NB4 (cell line): ENCODE measurements around the gene EPS8.

Source experiments
- POLR2A ChIP-seq: IDR thresholded peaks from 2 replicates; pipeline ENCODE4 v1.6.1; 2011; ENCODE audit warnings: mild to moderate bottlenecking; ENCODE audit not compliant: insufficient read length; ENCODE audit errors: extremely low read depth
- TF ChIP-seq, protein P1 (sequence below): IDR thresholded peaks from one replicate; pipeline ENCODE4 v1.5.1; 2012; ENCODE audit warnings: low read depth, low read length
- TF ChIP-seq, protein P2 (sequence below): IDR thresholded peaks from 2 replicates; pipeline ENCODE4 v1.6.1; 2011; ENCODE audit warnings: low read depth, low read length

DNA sequence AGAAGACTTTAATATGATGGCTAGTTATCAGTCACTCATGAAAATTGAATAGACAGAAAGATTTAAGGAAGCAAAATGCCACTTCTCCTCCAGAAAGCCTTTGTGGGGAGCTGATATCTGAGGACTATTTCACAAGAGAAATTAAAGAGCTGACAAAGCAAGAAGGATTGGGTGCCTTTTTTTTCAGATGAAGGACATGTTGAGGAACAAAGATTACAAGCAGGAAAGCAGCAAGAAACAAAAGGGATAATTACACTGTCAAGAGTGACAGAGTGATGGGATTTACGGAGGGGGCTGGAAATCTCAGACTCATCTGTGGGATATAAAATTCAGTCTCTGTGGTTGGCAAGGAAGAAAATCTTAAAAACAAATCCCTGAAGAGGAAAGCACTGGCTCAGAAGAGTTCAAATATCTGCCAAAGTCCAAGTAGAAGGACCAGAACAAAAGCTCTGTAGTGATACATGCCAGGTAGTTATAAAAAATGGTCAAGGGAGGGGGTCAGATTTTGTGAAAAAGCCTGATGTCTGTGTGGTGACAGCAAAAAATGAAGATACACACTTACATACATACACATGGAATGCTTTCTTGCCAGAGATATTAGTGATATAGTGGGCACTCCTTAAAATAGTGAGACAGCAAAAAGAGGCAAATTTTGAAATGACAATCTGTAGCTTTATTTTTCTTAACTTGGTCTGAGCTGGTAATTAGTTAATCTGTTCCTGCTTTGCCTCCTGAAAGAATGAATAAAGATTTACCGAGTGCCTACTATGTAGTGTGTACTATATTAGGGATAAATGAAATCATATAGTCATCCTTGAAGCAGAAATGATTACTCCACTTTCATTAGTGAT lies 62.9 kb downstream of the EPS8 start:
- TF ChIP-seq, protein P1, sequence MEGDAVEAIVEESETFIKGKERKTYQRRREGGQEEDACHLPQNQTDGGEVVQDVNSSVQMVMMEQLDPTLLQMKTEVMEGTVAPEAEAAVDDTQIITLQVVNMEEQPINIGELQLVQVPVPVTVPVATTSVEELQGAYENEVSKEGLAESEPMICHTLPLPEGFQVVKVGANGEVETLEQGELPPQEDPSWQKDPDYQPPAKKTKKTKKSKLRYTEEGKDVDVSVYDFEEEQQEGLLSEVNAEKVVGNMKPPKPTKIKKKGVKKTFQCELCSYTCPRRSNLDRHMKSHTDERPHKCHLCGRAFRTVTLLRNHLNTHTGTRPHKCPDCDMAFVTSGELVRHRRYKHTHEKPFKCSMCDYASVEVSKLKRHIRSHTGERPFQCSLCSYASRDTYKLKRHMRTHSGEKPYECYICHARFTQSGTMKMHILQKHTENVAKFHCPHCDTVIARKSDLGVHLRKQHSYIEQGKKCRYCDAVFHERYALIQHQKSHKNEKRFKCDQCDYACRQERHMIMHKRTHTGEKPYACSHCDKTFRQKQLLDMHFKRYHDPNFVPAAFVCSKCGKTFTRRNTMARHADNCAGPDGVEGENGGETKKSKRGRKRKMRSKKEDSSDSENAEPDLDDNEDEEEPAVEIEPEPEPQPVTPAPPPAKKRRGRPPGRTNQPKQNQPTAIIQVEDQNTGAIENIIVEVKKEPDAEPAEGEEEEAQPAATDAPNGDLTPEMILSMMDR = no peak
- TF ChIP-seq, protein P2, sequence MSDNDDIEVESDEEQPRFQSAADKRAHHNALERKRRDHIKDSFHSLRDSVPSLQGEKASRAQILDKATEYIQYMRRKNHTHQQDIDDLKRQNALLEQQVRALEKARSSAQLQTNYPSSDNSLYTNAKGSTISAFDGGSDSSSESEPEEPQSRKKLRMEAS = no peak
- TF ChIP-seq POLR2A = no peak
